ENCODE measurements around the gene RAB11FIP3.

DNA sequence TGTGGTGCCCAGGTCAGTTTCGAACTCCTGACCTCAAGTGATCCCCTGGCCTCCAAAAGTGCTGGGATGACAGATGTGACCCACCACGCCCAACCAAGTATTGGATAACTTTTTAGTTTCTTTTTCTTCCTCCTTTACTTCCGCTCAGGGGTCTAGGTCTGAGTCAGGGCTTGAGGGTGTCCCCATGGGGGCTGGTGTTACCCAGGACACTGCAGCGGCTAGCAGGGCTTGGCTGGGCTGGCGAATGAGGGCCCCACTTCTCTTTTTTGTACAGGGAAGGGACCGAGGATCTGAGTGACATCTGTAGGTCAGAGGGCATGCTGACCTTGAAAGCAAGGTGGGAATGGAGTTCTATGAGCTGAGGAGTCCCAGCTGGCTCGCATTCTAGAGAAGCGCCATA is 24.9 kb downstream of the RAB11FIP3 start:
- TF ChIP-seq, protein P1, sequence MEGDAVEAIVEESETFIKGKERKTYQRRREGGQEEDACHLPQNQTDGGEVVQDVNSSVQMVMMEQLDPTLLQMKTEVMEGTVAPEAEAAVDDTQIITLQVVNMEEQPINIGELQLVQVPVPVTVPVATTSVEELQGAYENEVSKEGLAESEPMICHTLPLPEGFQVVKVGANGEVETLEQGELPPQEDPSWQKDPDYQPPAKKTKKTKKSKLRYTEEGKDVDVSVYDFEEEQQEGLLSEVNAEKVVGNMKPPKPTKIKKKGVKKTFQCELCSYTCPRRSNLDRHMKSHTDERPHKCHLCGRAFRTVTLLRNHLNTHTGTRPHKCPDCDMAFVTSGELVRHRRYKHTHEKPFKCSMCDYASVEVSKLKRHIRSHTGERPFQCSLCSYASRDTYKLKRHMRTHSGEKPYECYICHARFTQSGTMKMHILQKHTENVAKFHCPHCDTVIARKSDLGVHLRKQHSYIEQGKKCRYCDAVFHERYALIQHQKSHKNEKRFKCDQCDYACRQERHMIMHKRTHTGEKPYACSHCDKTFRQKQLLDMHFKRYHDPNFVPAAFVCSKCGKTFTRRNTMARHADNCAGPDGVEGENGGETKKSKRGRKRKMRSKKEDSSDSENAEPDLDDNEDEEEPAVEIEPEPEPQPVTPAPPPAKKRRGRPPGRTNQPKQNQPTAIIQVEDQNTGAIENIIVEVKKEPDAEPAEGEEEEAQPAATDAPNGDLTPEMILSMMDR (IDR thresholded peaks at IDR 0.05) = no peak
- TF ChIP-seq POLR2A (IDR thresholded peaks at IDR 0.05) = no peak

All from breast epithelium (tissue), 3 donors.